HepG2 (cell line): ENCODE measurements around the gene DGCR8. TPM values are rescaled to one million over a fixed set of nuclear protein-coding genes. Genes with fewer than 3 reads are reported as not detected.

Source experiments
- ASH2L ChIP-seq: fragments of 300-600, 200-600 bp; sonication (generic); IDR thresholded peaks from 2 replicates; pipeline ENCODE4 v1.7.0; 2017; ENCODE audit warnings: low read depth, mild to moderate bottlenecking, moderate library complexity, mixed read lengths, low read length; ENCODE audit not compliant: insufficient read length
- HES4 ChIP-seq: sonication (generic); formaldehyde crosslinking; IDR thresholded peaks from 2 replicates; pipeline ENCODE4 v1.9.0; 2021; ENCODE audit warnings: mild to moderate bottlenecking, missing genetic modification reagents, borderline replicate concordance
- MXD1 ChIP-seq: sonication (generic); formaldehyde crosslinking; IDR thresholded peaks from 2 replicates; pipeline ENCODE4 v1.4.0; 2020; ENCODE audit warnings: mild to moderate bottlenecking, missing genetic modification reagents
- NFKBIZ ChIP-seq: IDR thresholded peaks from 2 replicates; pipeline ENCODE4 v1.6.1; 2018; ENCODE audit warnings: missing genetic modification reagents, missing compliant biosample characterization
- PPARG ChIP-seq: conservative IDR thresholded peaks from 2 replicates; pipeline ENCODE4 v1.6.1; 2016; ENCODE audit warnings: missing biosample characterization, missing genetic modification reagents
- RBFOX2 ChIP-seq: fragments of 200-400 bp; formaldehyde crosslinking; IDR thresholded peaks from 2 replicates; pipeline ENCODE4 v1.6.1; 2017; ENCODE audit warnings: low read depth, mild to moderate bottlenecking, low read length
- SP5 ChIP-seq: IDR thresholded peaks from 2 replicates; pipeline ENCODE4 v1.6.1; 2016; ENCODE audit warnings: low read depth, borderline replicate concordance
- WIZ ChIP-seq: sonication (generic); formaldehyde crosslinking; IDR thresholded peaks from 2 replicates; pipeline ENCODE4 v1.5.1; 2020; ENCODE audit warnings: mild to moderate bottlenecking, missing genetic modification reagents
- ZBED4 ChIP-seq: sonication (generic); formaldehyde crosslinking; IDR thresholded peaks from 2 replicates; pipeline ENCODE4 v1.4.0; 2020; ENCODE audit warnings: missing genetic modification reagents, borderline replicate concordance
- ZC3H13 ChIP-seq: sonication (generic); formaldehyde crosslinking; IDR thresholded peaks from 2 replicates; pipeline ENCODE4 v1.8.1; 2023; ENCODE audit warnings: mild to moderate bottlenecking, missing genetic modification reagents, moderate library complexity
- ZFP1 ChIP-seq: IDR thresholded peaks from 2 replicates; pipeline ENCODE4 v1.6.1; 2016
- ZFP62 ChIP-seq: sonication (generic); formaldehyde crosslinking; IDR thresholded peaks from 2 replicates; pipeline ENCODE4 v1.4.0; 2020; ENCODE audit warnings: missing genetic modification reagents
- ZIK1 ChIP-seq: sonication (generic); formaldehyde crosslinking; IDR thresholded peaks from 2 replicates; pipeline ENCODE4 v1.5.0; 2020; ENCODE audit warnings: mild to moderate bottlenecking, low read depth, missing genetic modification reagents, borderline replicate concordance
- ZNF260 ChIP-seq: sonication (generic); formaldehyde crosslinking; IDR thresholded peaks from 2 replicates; pipeline ENCODE4 v1.4.0; 2020; ENCODE audit warnings: missing genetic modification reagents, low read depth, mild to moderate bottlenecking, borderline replicate concordance
- ZNF362 ChIP-seq: sonication (generic); formaldehyde crosslinking; IDR thresholded peaks from 2 replicates; pipeline ENCODE4 v1.4.0; 2020; ENCODE audit warnings: missing genetic modification reagents, mild to moderate bottlenecking, borderline replicate concordance
- ZNF451 ChIP-seq: sonication (generic); formaldehyde crosslinking; IDR thresholded peaks from 2 replicates; pipeline ENCODE4 v1.5.0; 2020; ENCODE audit warnings: mild to moderate bottlenecking, missing genetic modification reagents
- ZNF513 ChIP-seq: sonication (generic); formaldehyde crosslinking; conservative IDR thresholded peaks from 2 replicates; pipeline ENCODE4 v1.5.0; 2020; ENCODE audit warnings: missing genetic modification reagents
- polyA plus RNA-seq, 8 experiments: library from polyadenylated mRNA; depleted of rRNA in 3 of 8; stranded (reverse) in 7 of 8; unstranded in 1 of 8; fragments of >200 nt; fragmentation: Illumina TruSeq in 4 of 8; extraction: Trizol in 4 of 8; gene quantifications; 2 replicates each; pipeline versions ENCODE4 v1.2.1 to v1.2.3, GENCODE V29; 2011 to 2016; ENCODE audit warnings: low read depth in 4 of 8, missing spikeins in 1 of 8, mixed read lengths in 1 of 8; ENCODE audit not compliant: insufficient read depth in 1 of 8
- total RNA-seq, 5 experiments: library from RNA; depleted of rRNA; stranded (reverse); fragments of >200 nt; fragmentation: Illumina TruSeq; extraction: Trizol; gene quantifications; 2 replicates each; pipeline ENCODE4 v1.2.3, GENCODE V29; 2016; ENCODE audit warnings: low read depth in 1 of 5

Gene DGCR8
- total and polyA plus RNA-seq, 2 of the 13 experiments (the other 11 are each of a cell fraction or from before 2014, with no cell fraction given), result 10.2 to 23.2 TPM

- TF ChIP-seq ZFP62 (peak; percentile 99; the same call in 1 of the 2 replicates), WIZ (CRISPR knock-in tag) (no peak), ZBED4 (CRISPR knock-in tag) (0 out of 2 replicates have a peak, but pooled peaks have one; percentile 59), MXD1 (CRISPR knock-in tag) (peak; percentile 80), ZIK1 (CRISPR knock-in tag) (peak; percentile 86), PPARG (CRISPR knock-in tag) (peak; percentile 54; the same call in 1 of the 2 replicates), ZFP1 (CRISPR knock-in tag) (0 out of 2 replicates have a peak, but pooled peaks have one; percentile 48), ZNF362 (peak; percentile 35; the same call in 1 of the 2 replicates), SP5 (CRISPR knock-in tag) (peak; percentile 45; the same call in 1 of the 2 replicates), ASH2L (no peak), ZNF513 (peak; percentile 86; the same call in 1 of the 2 replicates), ZNF260 (CRISPR knock-in tag) (no peak), RBFOX2 (peak; percentile 87), ZNF451 (CRISPR knock-in tag) (peak; percentile 91), HES4 (peak; percentile 71; the same call in 1 of the 2 replicates), NFKBIZ (CRISPR knock-in tag) (peak; percentile 56; the same call in 1 of the 2 replicates), ZC3H13 (CRISPR knock-in tag) (peak; percentile 87)
Observed at GRCh38 chr22:20079745-20080444, at the start of gene DGCR8 (continued).
